Muscle layer of colon (tissue), 2 donors: Measurements from ENCODE around the gene RAB35.
"Not testable (repeated sequence)": the region's sequence is repeated elsewhere in the genome, so short reads cannot be mapped to it uniquely, and the experiment has no call there.

Experiments used
- H3K27ac ChIP-seq: one replicate; pipeline ENCODE4 v1.7.0; 2013; ENCODE audit warnings: low read depth, mild to moderate bottlenecking, low read length, moderate library complexity
- H3K27me3 ChIP-seq, 2 donors: one replicate each; pipeline ENCODE4 v1.7.0; 2013; ENCODE audit warnings: low read length in 2 of 2, mild to moderate bottlenecking in 2 of 2; ENCODE audit not compliant: insufficient read depth in 2 of 2, control insufficient read depth in 1 of 2
- H3K36me3 ChIP-seq: one replicate; pipeline ENCODE4 v1.7.0; 2013; ENCODE audit warnings: mild to moderate bottlenecking, low read length; ENCODE audit not compliant: insufficient read depth
- H3K4me1 ChIP-seq: one replicate; pipeline ENCODE4 v1.7.0; 2013; ENCODE audit warnings: mild to moderate bottlenecking, low read length; ENCODE audit not compliant: insufficient read depth
- H3K4me3 ChIP-seq, 2 donors: one replicate each; pipeline ENCODE4 v1.7.0; 2013; ENCODE audit warnings: low read length in 2 of 2, low read depth in 1 of 2, mild to moderate bottlenecking in 1 of 2, moderate library complexity in 1 of 2
- H3K9ac ChIP-seq: one replicate; pipeline ENCODE4 v1.7.0; 2013; ENCODE audit warnings: low read length
- H3K9me3 ChIP-seq: one replicate; pipeline ENCODE4 v1.7.0; 2013; ENCODE audit warnings: mild to moderate bottlenecking, low read length
- donor health status: abdominal sarcoma.
- donor health status: Adenocarcinoma of cecum.

Gene RAB35

DNA sequence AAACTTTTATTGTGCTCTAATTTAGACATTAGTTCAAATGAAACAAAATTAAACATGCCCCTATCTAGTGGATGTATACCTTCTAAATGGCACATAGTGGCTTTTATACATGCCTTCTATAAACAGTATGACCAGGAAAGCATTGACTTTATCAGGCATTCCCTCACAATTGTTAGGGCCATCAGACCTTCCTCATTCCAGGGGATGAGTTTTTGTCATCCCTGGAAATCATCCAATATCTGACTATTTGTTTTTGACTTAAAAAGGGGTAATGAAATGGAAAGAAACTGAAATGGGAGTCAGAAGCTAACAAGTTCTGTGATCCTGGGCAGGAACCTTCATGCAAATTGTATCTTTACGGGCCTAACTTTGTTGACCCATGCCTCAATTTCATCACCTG is 69.5 kb downstream of the RAB35 start:
- no peaks in the 10 kb centered on the region for H3K4me1 ChIP-seq
- no peaks in the 10 kb centered on the region for H3K36me3 ChIP-seq
- H3K27ac ChIP-seq, result no peak overlapping the region
- H3K9me3 ChIP-seq, result no peaks in the 10 kb centered on the region
- no peak overlapping the region for H3K9ac ChIP-seq
- no peak overlapping the region for H3K4me3 ChIP-seq
- H3K27me3 ChIP-seq, result no peaks in the 10 kb centered on the region

DNA sequence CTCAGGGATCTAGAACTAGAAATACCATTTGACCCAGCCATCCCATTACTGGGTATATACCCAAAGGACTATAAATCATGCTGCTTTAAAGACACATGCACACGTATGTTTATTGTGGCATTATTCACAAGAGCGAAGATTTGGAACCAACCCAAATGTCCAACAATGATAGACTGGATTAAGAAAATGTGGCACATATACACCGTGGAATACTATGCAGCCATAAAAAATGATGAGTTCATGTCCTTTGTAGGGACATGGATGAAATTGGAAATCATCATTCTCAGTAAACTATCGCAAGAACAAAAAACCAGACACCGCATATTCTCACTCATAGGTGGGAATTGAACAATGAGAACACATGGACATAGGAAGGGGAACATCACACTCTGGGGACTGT is 71.2 kb downstream of the RAB35 start:
- H3K27me3 ChIP-seq, H3K4me3 ChIP-seq, H3K36me3 ChIP-seq, H3K27ac ChIP-seq, H3K9ac ChIP-seq, H3K9me3 ChIP-seq, H3K4me1 ChIP-seq: not testable (repeated sequence)
